K562 (cell line): Measurements from ENCODE around the gene TEX52. TPM values are rescaled to one million over a fixed set of nuclear protein-coding genes. Genes with fewer than 3 reads are reported as not detected.

Source experiments
- ATAC-seq: fragments of 200-7000 bp; cut with Tn5 transposase; 3 replicates; pipeline ENCODE4 v1.9.1; 2020; ENCODE audit warnings: moderate library complexity
- BruUV-seq: library from RNA; stranded (reverse); fragments of 400-500 nt; replicated peaks from 2 replicates; lab custom pipeline; 2021; lab: Mats Ljungman, UMichigan
- CTCF ChIA-PET: fragments of 300-600 bp; formaldehyde crosslinking; extraction: SDS; loops from one replicate; lab custom pipeline; 2021; ENCODE audit warnings: low intra/inter-chr PET ratio; lab: Yijun Ruan, JAX
- POLR2A ChIA-PET: fragments of 300-600, 350-650 bp; sonication (Branson Sonifier 250); formaldehyde crosslinking; extraction: SDS; loops from one replicate; lab custom pipeline; 2021; ENCODE audit warnings: antibody characterized with exemption, inconsistent platforms; lab: Yijun Ruan, JAX
- DNase-seq, 4 experiments: peaks; one replicate each; pipeline versions ENCODE4 v3.0.0 to v3.0.0-alpha.2; 2011 to 2018; ENCODE audit warnings: low spot score in 3 of 4, mixed read lengths in 3 of 4; ENCODE audit errors: extremely low read depth in 1 of 4
- FAIRE-seq: peaks from 2 replicates; lab custom pipeline; 2011; peaks lifted over from hg19 to GRCh38; lab: Jason Lieb, UNC
- H2AFZ ChIP-seq: 2 replicates; pipeline ENCODE4 v1.6.0; 2011; ENCODE audit warnings: low read depth, low read length, control low read depth, inconsistent platforms
- H3K27ac ChIP-seq: fragments of 200-600 bp; 3 replicates; pipeline ENCODE4 v1.8.0; 2011; ENCODE audit warnings: low read depth, mild to moderate bottlenecking, control low read depth, inconsistent platforms, low read length, moderate library complexity, mixed read lengths; ENCODE audit errors: extremely low read depth
- H3K27me3 ChIP-seq, 2 experiments: fragments of 300-600 bp in 1 of 2; 2 replicates in 1 of 2; 3 replicates in 1 of 2; pipeline versions ENCODE4 v1.6.0 to v1.8.0; 2011; ENCODE audit warnings: inconsistent platforms in 2 of 2, low read length in 2 of 2, mild to moderate bottlenecking in 1 of 2, mixed read lengths in 1 of 2, moderate library complexity in 1 of 2; ENCODE audit not compliant: control insufficient read depth in 2 of 2, insufficient read depth in 2 of 2
- H3K36me3 ChIP-seq: fragments of 300-600 bp; 3 replicates; pipeline ENCODE4 v1.8.0; 2011; ENCODE audit warnings: mild to moderate bottlenecking, low read length, inconsistent platforms; ENCODE audit not compliant: control insufficient read depth, insufficient read depth
- H3K4me1 ChIP-seq, 2 experiments: fragments of 200-600 bp in 1 of 2; replicated peaks in 1 of 2; 2 replicates in 1 of 2; 3 replicates in 1 of 2; pipeline versions ENCODE4 v1.5.1 to v1.8.0; 2011; ENCODE audit warnings: inconsistent platforms in 2 of 2, low read length in 2 of 2, mild to moderate bottlenecking in 1 of 2, mixed read lengths in 1 of 2, moderate library complexity in 1 of 2; ENCODE audit not compliant: control insufficient read depth in 2 of 2, insufficient read depth in 2 of 2
- H3K4me2 ChIP-seq: 2 replicates; pipeline ENCODE4 v1.6.1; 2011; ENCODE audit warnings: low read length, control low read depth, inconsistent platforms, mixed read lengths; ENCODE audit not compliant: insufficient read depth
- H3K4me3 ChIP-seq: fragments of 200-600 bp; sonication (generic), shearing (Covaris generic); 2 replicates; pipeline ENCODE4 v1.5.1; 2016; ENCODE audit warnings: control low read depth, inconsistent platforms
- H3K79me2 ChIP-seq: fragments of 200-600 bp; 3 replicates; pipeline ENCODE4 v1.8.0; 2011; ENCODE audit warnings: low read length, inconsistent platforms; ENCODE audit not compliant: control insufficient read depth, insufficient read depth
- H3K9ac ChIP-seq, 2 experiments: 2 replicates each; pipeline versions ENCODE4 v1.6.0 to v1.6.1; 2011; ENCODE audit warnings: low read depth in 2 of 2, low read length in 2 of 2, control low read depth in 1 of 2, inconsistent platforms in 1 of 2, mild to moderate bottlenecking in 1 of 2, mixed read lengths in 1 of 2; ENCODE audit not compliant: insufficient read depth in 1 of 2
- H3K9me1 ChIP-seq: one replicate; pipeline ENCODE4 v1.6.0; 2011; ENCODE audit warnings: inconsistent platforms, mild to moderate bottlenecking, low read length, moderate library complexity; ENCODE audit not compliant: control insufficient read depth, insufficient read depth
- H3K9me3 ChIP-seq: replicated peaks from 2 replicates; pipeline ENCODE4 v1.5.1; 2011; ENCODE audit warnings: low read depth, low read length, inconsistent platforms; ENCODE audit not compliant: control insufficient read depth, insufficient read depth
- H4K20me1 ChIP-seq: replicated peaks from 2 replicates; pipeline ENCODE4 v1.6.1; 2011; ENCODE audit warnings: low read length, inconsistent platforms, mixed read lengths; ENCODE audit not compliant: control insufficient read depth, insufficient read depth
- CCAR2 ChIP-seq: fragments of 200-400 bp; formaldehyde crosslinking; IDR thresholded peaks from 2 replicates; pipeline ENCODE4 v1.6.1; 2017; ENCODE audit warnings: mild to moderate bottlenecking, low read depth, low read length
- HNRNPUL1 ChIP-seq: fragments of 200-400 bp; formaldehyde crosslinking; IDR thresholded peaks from 2 replicates; pipeline ENCODE4 v1.6.1; 2017; ENCODE audit warnings: low read length
- MEIS2 ChIP-seq: fragments of 450-650 bp; IDR thresholded peaks from 2 replicates; pipeline ENCODE4 v1.6.1; 2014; ENCODE audit warnings: mild to moderate bottlenecking; ENCODE audit not compliant: partially characterized antibody
- SIRT6 ChIP-seq: IDR thresholded peaks from one replicate; pipeline ENCODE4 v1.6.1; 2012; ENCODE audit warnings: low read depth, mild to moderate bottlenecking, control low read depth, inconsistent platforms, low read length, moderate library complexity
- SREBF2 ChIP-seq: sonication (generic); formaldehyde crosslinking; IDR thresholded peaks from 2 replicates; pipeline ENCODE4 v1.4.0; 2020; ENCODE audit warnings: mild to moderate bottlenecking, missing genetic modification reagents
- TSHZ1 ChIP-seq: fragments of 250-450 bp; sonication (Bioruptor Pico); IDR thresholded peaks from 2 replicates; pipeline ENCODE4 v1.4.0; 2020; ENCODE audit warnings: mild to moderate bottlenecking, moderate library complexity
- ZNF41 ChIP-seq: fragments of 250-450 bp; sonication (Bioruptor Pico); conservative IDR thresholded peaks from 2 replicates; pipeline ENCODE4 v1.4.0; 2020; ENCODE audit warnings: mild to moderate bottlenecking
- WGBS: fragments of 100-300 bp; shearing (Covaris generic); methylation state at CpG from one replicate; pipeline ENCODE4 v1.1.6; 2016; ENCODE audit warnings: low coverage, mixed read lengths; ENCODE audit not compliant: insufficient coverage; ENCODE audit errors: missing lambda C conversion rate; 5-methylcytosine and 5-hydroxymethylcytosine counted together
- in situ Hi-C: fragments of 300-500 bp; cut with MboI; formaldehyde crosslinking; loops from 4 replicates; pipeline ENCODE4 v1.15.0; 2018; ENCODE audit warnings: inconsistent platforms, mixed read lengths
- intact Hi-C: fragments of 100-400 bp; cut with micrococcal nuclease; formaldehyde crosslinking; loops from 2 replicates; pipeline ENCODE4 v1.14.2; 2022
- polyA plus RNA-seq, 8 experiments: library from polyadenylated mRNA; depleted of rRNA in 4 of 8; stranded (reverse) in 5 of 8; unstranded in 3 of 8; fragments of >200 nt; fragmentation: Nextera tagmentation in 2 of 8; fragmentation: Illumina TruSeq in 1 of 8; extraction: Ambion mirVana in 2 of 8; extraction: Trizol in 1 of 8; gene quantifications; 2 replicates each; pipeline versions ENCODE4 v1.2.1 to v1.2.3, GENCODE V29; 2011 to 2014; ENCODE audit warnings: inconsistent platforms in 1 of 8, missing spikeins in 1 of 8
- total RNA-seq, 7 experiments: library from RNA; depleted of rRNA in 6 of 7; stranded (reverse); fragments of >200 nt in 6 of 7; fragmentation: Illumina TruSeq in 2 of 7; extraction: Trizol in 2 of 7; gene quantifications; 2 replicates each; pipeline versions ENCODE4 v1.2.1 to v1.2.3, GENCODE V29; 2011 to 2021; ENCODE audit warnings: low replicate concordance in 1 of 7
- TF ChIP-seq, protein P1 (sequence below): fragments of 250-450 bp; sonication (Bioruptor Pico); IDR thresholded peaks from 2 replicates; pipeline ENCODE4 v1.6.1; 2021; ENCODE audit warnings: mild to moderate bottlenecking
- TF ChIP-seq, protein P2 (sequence below): fragments of 250-450 bp; sonication (Bioruptor Pico); IDR thresholded peaks from 2 replicates; pipeline ENCODE4 v1.4.0; 2020; ENCODE audit warnings: mild to moderate bottlenecking, moderate library complexity
- TF ChIP-seq, protein P3 (sequence below): fragments of 250-450 bp; sonication (Bioruptor Pico); IDR thresholded peaks from 2 replicates; pipeline ENCODE4 v1.4.0; 2020

The TEX52 gene
- total and polyA plus RNA-seq, 9 of the 15 experiments (the other 6 are each of a cell fraction or from before 2014, with no cell fraction given), result not detected

DNA sequence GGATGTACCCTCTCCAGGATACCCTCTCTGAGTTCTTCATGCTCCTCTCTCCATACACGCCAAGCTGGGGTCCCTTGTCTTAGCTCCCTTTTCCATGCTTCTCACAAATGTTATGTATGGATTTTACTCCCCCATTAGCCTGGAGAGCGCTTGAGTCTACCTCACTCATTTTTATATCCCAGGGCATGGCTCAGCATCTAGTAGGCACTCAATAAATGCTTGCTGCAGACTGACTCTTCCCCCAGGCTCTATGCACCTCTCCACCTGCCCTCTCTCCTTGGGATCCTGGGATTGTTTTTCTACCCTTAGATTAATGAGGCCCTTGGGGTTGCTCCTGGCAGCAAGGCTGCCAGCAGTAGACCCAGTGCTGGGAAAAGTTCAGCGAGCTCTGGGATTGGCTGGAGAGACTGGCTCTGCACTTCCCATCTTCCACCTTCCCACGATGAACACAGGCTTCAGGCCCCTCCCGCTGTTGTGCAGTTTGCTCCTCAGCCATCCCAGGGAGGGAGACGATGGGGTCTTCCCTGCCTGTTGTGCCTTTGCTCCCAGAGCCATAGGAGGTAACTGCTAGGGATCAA, 24.2 kb downstream of the TEX52 start:
- Histone ChIP-seq H3K9ac (peak overlapping the region in 1 of 2 experiments; percentile 45; a peak in 1 of 4 replicates), H3K36me3 (0 out of 3 replicates have a peak, but pooled peaks cover 3% of the 10 kb centered on the region), H2AFZ (no peak overlapping the region), H3K79me2 (no peaks in the 10 kb centered on the region), H4K20me1 (no peaks in the 10 kb centered on the region), H3K27ac (no peak overlapping the region), H3K4me3 (no peak overlapping the region), H3K4me2 (no peak overlapping the region), H3K4me1 (peaks cover 0 to 8% of the 10 kb centered on the region in 2 experiments; a peak in 3 of 5 replicates), H3K9me3 (no peaks in the 10 kb centered on the region), H3K9me1 (no peaks in the 10 kb centered on the region), H3K27me3 (no peaks in the 10 kb centered on the region)
- CTCF ChIA-PET, result no interaction called here
- WGBS, result 63% methylated on average over 6 of the region's 6 CpGs
- DNase-seq (no peak), FAIRE-seq (no peak), ATAC-seq (no peak)
- in situ Hi-C loops, result no loop called here
- POLR2A ChIA-PET, result interaction anchor here (0.6 kb wide), 1 partner anchor 106 kb away, joined by 3 read pairs; no protein-coding TSS in a partner anchor
- TF ChIP-seq ZNF41 (CRISPR knock-in tag) (no peak), HNRNPUL1 (no peak), SREBF2 (CRISPR knock-in tag) (no peak), SIRT6 (no peak), CCAR2 (no peak), TSHZ1 (CRISPR knock-in tag) (no peak), MEIS2 (no peak)
- TF ChIP-seq, protein P1, sequence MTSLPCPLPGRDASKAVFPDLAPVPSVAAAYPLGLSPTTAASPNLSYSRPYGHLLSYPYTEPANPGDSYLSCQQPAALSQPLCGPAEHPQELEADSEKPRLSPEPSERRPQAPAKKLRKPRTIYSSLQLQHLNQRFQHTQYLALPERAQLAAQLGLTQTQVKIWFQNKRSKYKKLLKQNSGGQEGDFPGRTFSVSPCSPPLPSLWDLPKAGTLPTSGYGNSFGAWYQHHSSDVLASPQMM (CRISPR knock-in tag), result no peak
- TF ChIP-seq, protein P2, sequence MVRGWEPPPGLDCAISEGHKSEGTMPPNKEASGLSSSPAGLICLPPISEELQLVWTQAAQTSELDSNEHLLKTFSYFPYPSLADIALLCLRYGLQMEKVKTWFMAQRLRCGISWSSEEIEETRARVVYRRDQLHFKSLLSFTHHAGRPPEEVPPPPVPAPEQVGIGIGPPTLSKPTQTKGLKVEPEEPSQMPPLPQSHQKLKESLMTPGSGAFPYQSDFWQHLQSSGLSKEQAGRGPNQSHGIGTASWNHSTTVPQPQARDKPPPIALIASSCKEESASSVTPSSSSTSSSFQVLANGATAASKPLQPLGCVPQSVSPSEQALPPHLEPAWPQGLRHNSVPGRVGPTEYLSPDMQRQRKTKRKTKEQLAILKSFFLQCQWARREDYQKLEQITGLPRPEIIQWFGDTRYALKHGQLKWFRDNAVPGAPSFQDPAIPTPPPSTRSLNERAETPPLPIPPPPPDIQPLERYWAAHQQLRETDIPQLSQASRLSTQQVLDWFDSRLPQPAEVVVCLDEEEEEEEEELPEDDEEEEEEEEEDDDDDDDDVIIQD (CRISPR knock-in tag), result no peak
- TF ChIP-seq, protein P3, sequence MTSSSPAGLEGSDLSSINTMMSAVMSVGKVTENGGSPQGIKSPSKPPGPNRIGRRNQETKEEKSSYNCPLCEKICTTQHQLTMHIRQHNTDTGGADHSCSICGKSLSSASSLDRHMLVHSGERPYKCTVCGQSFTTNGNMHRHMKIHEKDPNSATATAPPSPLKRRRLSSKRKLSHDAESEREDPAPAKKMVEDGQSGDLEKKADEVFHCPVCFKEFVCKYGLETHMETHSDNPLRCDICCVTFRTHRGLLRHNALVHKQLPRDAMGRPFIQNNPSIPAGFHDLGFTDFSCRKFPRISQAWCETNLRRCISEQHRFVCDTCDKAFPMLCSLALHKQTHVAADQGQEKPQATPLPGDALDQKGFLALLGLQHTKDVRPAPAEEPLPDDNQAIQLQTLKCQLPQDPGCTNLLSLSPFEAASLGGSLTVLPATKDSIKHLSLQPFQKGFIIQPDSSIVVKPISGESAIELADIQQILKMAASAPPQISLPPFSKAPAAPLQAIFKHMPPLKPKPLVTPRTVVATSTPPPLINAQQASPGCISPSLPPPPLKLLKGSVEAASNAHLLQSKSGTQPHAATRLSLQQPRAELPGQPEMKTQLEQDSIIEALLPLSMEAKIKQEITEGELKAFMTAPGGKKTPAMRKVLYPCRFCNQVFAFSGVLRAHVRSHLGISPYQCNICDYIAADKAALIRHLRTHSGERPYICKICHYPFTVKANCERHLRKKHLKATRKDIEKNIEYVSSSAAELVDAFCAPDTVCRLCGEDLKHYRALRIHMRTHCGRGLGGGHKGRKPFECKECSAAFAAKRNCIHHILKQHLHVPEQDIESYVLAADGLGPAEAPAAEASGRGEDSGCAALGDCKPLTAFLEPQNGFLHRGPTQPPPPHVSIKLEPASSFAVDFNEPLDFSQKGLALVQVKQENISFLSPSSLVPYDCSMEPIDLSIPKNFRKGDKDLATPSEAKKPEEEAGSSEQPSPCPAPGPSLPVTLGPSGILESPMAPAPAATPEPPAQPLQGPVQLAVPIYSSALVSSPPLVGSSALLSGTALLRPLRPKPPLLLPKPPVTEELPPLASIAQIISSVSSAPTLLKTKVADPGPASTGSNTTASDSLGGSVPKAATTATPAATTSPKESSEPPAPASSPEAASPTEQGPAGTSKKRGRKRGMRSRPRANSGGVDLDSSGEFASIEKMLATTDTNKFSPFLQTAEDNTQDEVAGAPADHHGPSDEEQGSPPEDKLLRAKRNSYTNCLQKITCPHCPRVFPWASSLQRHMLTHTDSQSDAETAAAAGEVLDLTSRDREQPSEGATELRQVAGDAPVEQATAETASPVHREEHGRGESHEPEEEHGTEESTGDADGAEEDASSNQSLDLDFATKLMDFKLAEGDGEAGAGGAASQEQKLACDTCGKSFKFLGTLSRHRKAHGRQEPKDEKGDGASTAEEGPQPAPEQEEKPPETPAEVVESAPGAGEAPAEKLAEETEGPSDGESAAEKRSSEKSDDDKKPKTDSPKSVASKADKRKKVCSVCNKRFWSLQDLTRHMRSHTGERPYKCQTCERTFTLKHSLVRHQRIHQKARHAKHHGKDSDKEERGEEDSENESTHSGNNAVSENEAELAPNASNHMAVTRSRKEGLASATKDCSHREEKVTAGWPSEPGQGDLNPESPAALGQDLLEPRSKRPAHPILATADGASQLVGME (CRISPR knock-in tag), result no peak
- BruUV-seq, result no TSS peak
- intact Hi-C loops, result no loop called here
